Measurements from ENCODE around the gene MTMR1.

DNA sequence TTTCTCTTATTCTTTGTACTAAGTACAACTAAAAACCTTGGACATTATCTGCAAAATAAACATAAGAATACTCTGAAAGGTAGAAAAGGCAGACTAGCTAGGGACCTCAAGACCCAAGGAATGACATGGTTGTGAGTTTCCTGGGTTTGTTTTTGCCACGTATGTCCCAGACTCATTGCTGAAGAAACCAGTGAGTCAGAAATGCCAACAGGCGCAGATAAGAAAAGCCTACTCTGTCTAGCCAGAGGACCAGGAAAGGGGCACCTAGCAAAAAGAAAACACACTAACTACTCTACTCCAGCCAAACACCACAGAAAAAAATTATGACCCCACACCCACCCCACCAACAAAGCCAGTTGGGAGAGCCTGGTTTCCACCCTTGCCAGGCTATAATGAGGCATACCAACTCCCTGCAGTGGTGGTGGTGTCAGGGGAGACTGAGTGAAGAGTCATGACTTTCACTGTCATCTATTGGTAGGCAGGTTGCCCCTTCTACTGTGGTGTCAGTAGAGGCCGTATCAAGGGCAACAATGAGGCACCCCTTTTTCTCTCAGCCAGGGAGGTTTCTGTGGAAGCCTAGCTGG, 10.9 kb downstream of the MTMR1 start:
- TF ChIP-seq, protein P1, sequence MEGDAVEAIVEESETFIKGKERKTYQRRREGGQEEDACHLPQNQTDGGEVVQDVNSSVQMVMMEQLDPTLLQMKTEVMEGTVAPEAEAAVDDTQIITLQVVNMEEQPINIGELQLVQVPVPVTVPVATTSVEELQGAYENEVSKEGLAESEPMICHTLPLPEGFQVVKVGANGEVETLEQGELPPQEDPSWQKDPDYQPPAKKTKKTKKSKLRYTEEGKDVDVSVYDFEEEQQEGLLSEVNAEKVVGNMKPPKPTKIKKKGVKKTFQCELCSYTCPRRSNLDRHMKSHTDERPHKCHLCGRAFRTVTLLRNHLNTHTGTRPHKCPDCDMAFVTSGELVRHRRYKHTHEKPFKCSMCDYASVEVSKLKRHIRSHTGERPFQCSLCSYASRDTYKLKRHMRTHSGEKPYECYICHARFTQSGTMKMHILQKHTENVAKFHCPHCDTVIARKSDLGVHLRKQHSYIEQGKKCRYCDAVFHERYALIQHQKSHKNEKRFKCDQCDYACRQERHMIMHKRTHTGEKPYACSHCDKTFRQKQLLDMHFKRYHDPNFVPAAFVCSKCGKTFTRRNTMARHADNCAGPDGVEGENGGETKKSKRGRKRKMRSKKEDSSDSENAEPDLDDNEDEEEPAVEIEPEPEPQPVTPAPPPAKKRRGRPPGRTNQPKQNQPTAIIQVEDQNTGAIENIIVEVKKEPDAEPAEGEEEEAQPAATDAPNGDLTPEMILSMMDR (IDR thresholded peaks at IDR 0.05), result no peak
- no peak for TF ChIP-seq POLR2AphosphoS5 (IDR thresholded peaks at IDR 0.05; ENCODE audit: low read depth, low read length)
